H9 (cell line): ENCODE measurements around the gene TSPAN5. TPM values are rescaled to one million over a fixed set of nuclear protein-coding genes. Genes with fewer than 3 reads are reported as not detected.
A peak's percentile ranks its signal among the peaks of the same experiment; 100 is the strongest.

Experiments used
- DNase-seq: peaks from one replicate; pipeline ENCODE4 v3.0.0-alpha.2; 2017
- H2AFZ ChIP-seq: one replicate; pipeline ENCODE4 v1.6.1; 2013; ENCODE audit warnings: mild to moderate bottlenecking, low read length, control low read depth, moderate library complexity
- H2AK5ac ChIP-seq: 2 replicates; pipeline ENCODE4 v1.6.1; 2013; ENCODE audit warnings: low read length, control low read depth, mixed read lengths; ENCODE audit not compliant: insufficient read length
- H2BK120ac ChIP-seq: one replicate; pipeline ENCODE4 v1.6.1; 2013; ENCODE audit warnings: low read depth, mild to moderate bottlenecking, low read length, control low read depth, inconsistent platforms; ENCODE audit not compliant: poor library complexity, severe bottlenecking
- H2BK12ac ChIP-seq: 2 replicates; pipeline ENCODE4 v1.6.1; 2013; ENCODE audit warnings: low read length, control low read depth, mixed read lengths, low read depth; ENCODE audit not compliant: insufficient read length
- H2BK15ac ChIP-seq: 2 replicates; pipeline ENCODE4 v1.6.1; 2013; ENCODE audit warnings: low read depth, low read length, control low read depth
- H2BK20ac ChIP-seq: one replicate; pipeline ENCODE4 v1.6.1; 2013; ENCODE audit warnings: low read depth, mild to moderate bottlenecking, low read length, control low read depth, inconsistent platforms; ENCODE audit not compliant: poor library complexity, severe bottlenecking
- H2BK5ac ChIP-seq: 2 replicates; pipeline ENCODE4 v1.6.1; 2013; ENCODE audit warnings: low read length, control low read depth, mixed read lengths; ENCODE audit not compliant: insufficient read length
- H3K14ac ChIP-seq: 2 replicates; pipeline ENCODE4 v1.6.1; 2013; ENCODE audit warnings: low read length, control low read depth; ENCODE audit not compliant: insufficient read depth
- H3K18ac ChIP-seq: 2 replicates; pipeline ENCODE4 v1.6.1; 2013; ENCODE audit warnings: low read depth, mild to moderate bottlenecking, mixed read lengths, low read length, control low read depth; ENCODE audit not compliant: insufficient read length
- H3K23ac ChIP-seq: 2 replicates; pipeline ENCODE4 v1.6.1; 2013; ENCODE audit warnings: low read length, control low read depth, mixed read lengths, low read depth; ENCODE audit not compliant: insufficient read length
- H3K23me2 ChIP-seq: 2 replicates; pipeline ENCODE4 v1.6.1; 2013; ENCODE audit warnings: low read depth, mild to moderate bottlenecking, mixed read lengths, low read length, control low read depth; ENCODE audit not compliant: insufficient read length, poor library complexity, severe bottlenecking
- H3K27ac ChIP-seq: 2 replicates; pipeline ENCODE4 v1.5.1; 2013; ENCODE audit warnings: low read length, control low read depth, mixed read lengths, low read depth; ENCODE audit not compliant: insufficient read length
- H3K27me3 ChIP-seq: 2 replicates; pipeline ENCODE4 v1.6.1; 2013; ENCODE audit warnings: low read length, control low read depth, inconsistent platforms; ENCODE audit not compliant: insufficient read depth
- H3K4ac ChIP-seq: 2 replicates; pipeline ENCODE4 v1.6.1; 2013; ENCODE audit warnings: low read depth, mild to moderate bottlenecking, control low read depth, inconsistent platforms, low read length, moderate library complexity
- H3K4me1 ChIP-seq: 2 replicates; pipeline ENCODE4 v1.6.1; 2013; ENCODE audit warnings: low read length, control low read depth, inconsistent platforms; ENCODE audit not compliant: insufficient read depth
- H3K4me2 ChIP-seq: 2 replicates; pipeline ENCODE4 v1.6.1; 2013; ENCODE audit warnings: low read length, control low read depth, mixed read lengths; ENCODE audit not compliant: insufficient read length, insufficient read depth
- H3K56ac ChIP-seq: 2 replicates; pipeline ENCODE4 v1.6.1; 2013; ENCODE audit warnings: low read depth, mild to moderate bottlenecking, mixed read lengths, low read length, control low read depth; ENCODE audit not compliant: insufficient read length
- H3K79me1 ChIP-seq: 2 replicates; pipeline ENCODE4 v1.6.1; 2013; ENCODE audit warnings: low read depth, mild to moderate bottlenecking, moderate library complexity, low read length, control low read depth, inconsistent platforms; ENCODE audit not compliant: insufficient read depth, poor library complexity, severe bottlenecking
- H3K79me2 ChIP-seq: 2 replicates; pipeline ENCODE4 v1.6.1; 2013; ENCODE audit warnings: low read length, control low read depth, inconsistent platforms; ENCODE audit not compliant: insufficient read depth
- H3K9ac ChIP-seq: 2 replicates; pipeline ENCODE4 v1.6.1; 2013; ENCODE audit warnings: low read length, control low read depth, mixed read lengths; ENCODE audit not compliant: insufficient read length; ENCODE audit errors: extremely low read depth
- H3K9me3 ChIP-seq: one replicate; pipeline ENCODE4 v1.6.1; 2013; ENCODE audit warnings: low read depth, low read length, inconsistent platforms; ENCODE audit not compliant: control insufficient read depth
- H3T11ph ChIP-seq: one replicate; pipeline ENCODE4 v1.6.1; 2013; ENCODE audit warnings: mild to moderate bottlenecking, low read length, control low read depth, inconsistent platforms
- H4K20me1 ChIP-seq: one replicate; pipeline ENCODE4 v1.6.1; 2013; ENCODE audit not compliant: control insufficient read depth, insufficient read length, insufficient read depth
- H4K5ac ChIP-seq: 2 replicates; pipeline ENCODE4 v1.6.1; 2013; ENCODE audit warnings: low read depth, mild to moderate bottlenecking, mixed read lengths, low read length, control low read depth; ENCODE audit not compliant: insufficient read length
- H4K8ac ChIP-seq: replicated peaks from 2 replicates; pipeline ENCODE4 v1.6.1; 2013; ENCODE audit warnings: low read length, control low read depth, mixed read lengths, low read depth; ENCODE audit not compliant: insufficient read length
- H4K91ac ChIP-seq: 2 replicates; pipeline ENCODE4 v1.6.1; 2013; ENCODE audit warnings: low read depth, mild to moderate bottlenecking, moderate library complexity, mixed read lengths, low read length, control low read depth; ENCODE audit not compliant: insufficient read length
- H3K27ac Mint-ChIP-seq, 3 experiments: 2 replicates in 2 of 3; 3 replicates in 1 of 3; pipeline ENCODE4 v1.8.0; 2020 to 2021; ENCODE audit warnings: mixed read lengths in 3 of 3, mild to moderate bottlenecking in 1 of 3, moderate library complexity in 1 of 3
- H3K27me3 Mint-ChIP-seq: 2 replicates; pipeline ENCODE4 v1.8.0; 2021; ENCODE audit warnings: low read depth, mild to moderate bottlenecking, moderate library complexity, mixed read lengths
- H3K36me3 Mint-ChIP-seq, 3 experiments: 2 replicates in 2 of 3; 3 replicates in 1 of 3; pipeline ENCODE4 v1.8.0; 2020 to 2021; ENCODE audit warnings: low read depth in 3 of 3, mixed read lengths in 3 of 3; ENCODE audit not compliant: insufficient read depth in 1 of 3
- H3K4me1 Mint-ChIP-seq, 2 experiments: 2 replicates each; pipeline ENCODE4 v1.8.0; 2020; ENCODE audit warnings: mixed read lengths in 2 of 2
- H3K4me3 Mint-ChIP-seq, 2 experiments: 2 replicates in 1 of 2; 3 replicates in 1 of 2; pipeline ENCODE4 v1.8.0; 2020 to 2021; ENCODE audit warnings: mild to moderate bottlenecking in 2 of 2, mixed read lengths in 2 of 2, moderate library complexity in 1 of 2
- H3K9me3 Mint-ChIP-seq, 2 experiments: 2 replicates in 1 of 2; 3 replicates in 1 of 2; pipeline ENCODE4 v1.8.0; 2020; ENCODE audit warnings: mild to moderate bottlenecking in 2 of 2, mixed read lengths in 2 of 2, moderate library complexity in 1 of 2
- CTCF ChIP-seq: fragments of 200-600 bp; sonication (generic); conservative IDR thresholded peaks from 3 replicates; pipeline ENCODE4 v1.8.0; 2021; ENCODE audit warnings: antibody characterized with exemption, mild to moderate bottlenecking
- WGBS: extraction: QIAGEN DNeasy Blood & Tissue Kit; methylation state at CpG from one replicate; pipeline ENCODE4 v1.1.7; 2013; ENCODE audit warnings: missing lambda C conversion rate, low lambda C conversion rate, mixed read lengths; ENCODE audit not compliant: insufficient read length; ENCODE audit errors: extremely low coverage; 5-methylcytosine and 5-hydroxymethylcytosine counted together
- total RNA-seq: library from RNA; stranded (reverse); gene quantifications from 2 replicates; pipeline ENCODE4 v1.2.1, GENCODE V29; 2021

The TSPAN5 gene
- total RNA-seq, 1 experiment from 2014 or later = 7.0 TPM

GRCh38 chr4:98632258-98632657 lies 26.2 kb downstream of the TSPAN5 start:
- Histone ChIP-seq H3K9me3 (no peaks in the 10 kb centered on the region), H3K27me3 (no peaks in the 10 kb centered on the region), H3K27ac (no peak overlapping the region), H3K79me2 (no peaks in the 10 kb centered on the region), H3K79me1 (no peaks in the 10 kb centered on the region), H3K14ac (no peak overlapping the region), H3K9ac (no peak overlapping the region), H2BK120ac (no peak overlapping the region), H3K56ac (no peak overlapping the region), H3K18ac (no peak overlapping the region), H4K91ac (no peak overlapping the region), H3K4me2 (no peak overlapping the region), H3K4me1 (no peaks in the 10 kb centered on the region), H3K4ac (no peak overlapping the region), H4K8ac (no peak overlapping the region), H2BK5ac (no peak overlapping the region), H4K5ac (no peak overlapping the region), H2BK20ac (no peak overlapping the region), H4K20me1 (peaks cover 2% of the 10 kb centered on the region), H2AK5ac (no peak overlapping the region), H3K23ac (no peak overlapping the region), H3K23me2 (no peaks in the 10 kb centered on the region), H2BK15ac (no peak overlapping the region), H3T11ph (no peak overlapping the region), H2BK12ac (no peak overlapping the region), H2AFZ (no peak overlapping the region)
- Mint-ChIP-seq H3K4me1 (peaks cover 10 to 19% of the 10 kb centered on the region in 2 experiments), H3K4me3 (no peak overlapping the region), H3K36me3 (no peaks in the 10 kb centered on the region), H3K9me3 (no peaks in the 10 kb centered on the region), H3K27ac (peak overlapping the region in 1 of 3 experiments; percentile 7; a peak in 1 of 7 replicates), H3K27me3 (no peaks in the 10 kb centered on the region; the same call in 1 of the 2 replicates)
- no peak for DNase-seq
- no peak for TF ChIP-seq CTCF
- WGBS = no CpG with 5 or more reads among the region's 4 CpGs
